Endodermal cell (in vitro differentiated cells): ENCODE data around the gene HOXC4. TPM values are rescaled to one million over a fixed set of nuclear protein-coding genes. Genes with fewer than 3 reads are reported as not detected.

Source experiments
- DNase-seq: peaks from one replicate; pipeline ENCODE4 v3.0.0-alpha.2; 2017
- H3K27ac ChIP-seq: 2 replicates; pipeline ENCODE4 v1.5.1; 2013; ENCODE audit warnings: mild to moderate bottlenecking, low read depth, low read length, moderate library complexity
- H3K27me3 ChIP-seq: 2 replicates; pipeline ENCODE4 v1.6.1; 2013; ENCODE audit warnings: mild to moderate bottlenecking, low read length, moderate library complexity; ENCODE audit not compliant: insufficient read depth, control insufficient read depth, poor library complexity, severe bottlenecking
- H3K36me3 ChIP-seq: 2 replicates; pipeline ENCODE4 v1.7.0; 2013; ENCODE audit warnings: mild to moderate bottlenecking, low read length, moderate library complexity; ENCODE audit not compliant: control insufficient read depth, insufficient read depth
- H3K4me1 ChIP-seq: one replicate; pipeline ENCODE4 v1.7.0; 2013; ENCODE audit warnings: low read length; ENCODE audit not compliant: control insufficient read depth, insufficient read depth
- H3K4me3 ChIP-seq: 2 replicates; pipeline ENCODE4 v1.5.1; 2013; ENCODE audit warnings: mild to moderate bottlenecking, low read length, moderate library complexity
- H3K9ac ChIP-seq: 2 replicates; pipeline ENCODE4 v1.6.1; 2013; ENCODE audit warnings: mild to moderate bottlenecking, low read length, moderate library complexity; ENCODE audit not compliant: poor library complexity, severe bottlenecking; ENCODE audit errors: extremely low read depth
- H3K9me3 ChIP-seq: 2 replicates; pipeline ENCODE4 v1.6.1; 2013; ENCODE audit warnings: mild to moderate bottlenecking, low read length, moderate library complexity; ENCODE audit not compliant: control insufficient read depth
- H3K27ac Mint-ChIP-seq: 2 replicates; pipeline ENCODE4 v1.8.0; 2020; ENCODE audit warnings: mixed read lengths
- H3K27me3 Mint-ChIP-seq: 2 replicates; pipeline ENCODE4 v1.8.0; 2021; ENCODE audit warnings: mild to moderate bottlenecking, mixed read lengths; ENCODE audit not compliant: insufficient read depth
- H3K36me3 Mint-ChIP-seq: 2 replicates; pipeline ENCODE4 v1.8.0; 2020; ENCODE audit warnings: low read depth, mixed read lengths
- H3K4me1 Mint-ChIP-seq: 2 replicates; pipeline ENCODE4 v1.8.0; 2020; ENCODE audit warnings: mixed read lengths
- H3K4me3 Mint-ChIP-seq: 2 replicates; pipeline ENCODE4 v1.8.0; 2020; ENCODE audit warnings: mild to moderate bottlenecking, moderate library complexity, mixed read lengths
- H3K9me3 Mint-ChIP-seq: 2 replicates; pipeline ENCODE4 v1.8.0; 2020; ENCODE audit warnings: mild to moderate bottlenecking, mixed read lengths
- CTCF ChIP-seq: fragments of 200-600 bp; sonication (generic); conservative IDR thresholded peaks from 2 replicates; pipeline ENCODE4 v1.5.0; 2021; ENCODE audit warnings: antibody characterized with exemption, mild to moderate bottlenecking
- WGBS, 2 experiments: methylation state at CpG; one replicate each; pipeline versions ENCODE4 v1.1.5 to v1.1.7; 2013; ENCODE audit warnings: missing lambda C conversion rate in 2 of 2, mixed read lengths in 1 of 2; ENCODE audit not compliant: insufficient coverage in 1 of 2, insufficient read length in 1 of 2; 5-methylcytosine and 5-hydroxymethylcytosine counted together
- total RNA-seq, 2 donors: library from RNA; stranded (reverse); fragmentation: NEBNext Ultra II Directional in 1 of 2; extraction: Animal tissue kit (Norgen Biotek cat#: 25700) in 1 of 2; gene quantifications; 2 replicates in 1 of 2; 3 replicates in 1 of 2; pipeline ENCODE4 v1.2.1, GENCODE V29; 2021

The HOXC4 gene
- total RNA-seq, 2 donors from 2014 or later = not detected

GRCh38 chr12:54019924-54020590 lies 33.6 kb upstream of the HOXC4 start:
- TF ChIP-seq CTCF = no peak
- no peaks in the 10 kb centered on the region for H3K9me3 Mint-ChIP-seq

GRCh38 chr12:54020591-54021405 lies 32.8 kb upstream of the HOXC4 start:
- H3K9me3 ChIP-seq = no peaks in the 10 kb centered on the region
- Mint-ChIP-seq H3K36me3 (no peaks in the 10 kb centered on the region), H3K4me3 (no peak overlapping the region), H3K9me3 (no peaks in the 10 kb centered on the region), H3K27ac (no peak overlapping the region), H3K27me3 (peaks cover 99% of the 10 kb centered on the region), H3K4me1 (peaks cover 15% of the 10 kb centered on the region)
- no peaks in the 10 kb centered on the region for H3K36me3 ChIP-seq
- no peak overlapping the region for H3K9ac ChIP-seq
- DNase-seq = peak; percentile 75
- TF ChIP-seq CTCF = no peak
- no peak overlapping the region for H3K4me3 ChIP-seq
- peaks cover 100% of the 10 kb centered on the region for H3K27me3 ChIP-seq
- WGBS, 2 experiments = 18 to 24% methylated on average over 17 to 23 of the region's 23 CpGs
- peak overlapping the region; percentile 5 for H3K27ac ChIP-seq
- H3K4me1 ChIP-seq = no peaks in the 10 kb centered on the region

More at GRCh38 chr12:54019924-54020590, 33.6 kb upstream of the HOXC4 start:
- no peaks in the 10 kb centered on the region for H3K36me3 Mint-ChIP-seq
- WGBS, 2 experiments = 5 to 17% methylated on average over 4 to 10 of the region's 10 CpGs
- H3K4me3 ChIP-seq = no peak overlapping the region
- H3K4me1 ChIP-seq = no peaks in the 10 kb centered on the region
- H3K27ac ChIP-seq = no peak overlapping the region
- H3K27me3 ChIP-seq = peaks cover 100% of the 10 kb centered on the region
- no peaks in the 10 kb centered on the region for H3K9me3 ChIP-seq
- no peak overlapping the region for H3K27ac Mint-ChIP-seq
- H3K9ac ChIP-seq = no peak overlapping the region
- no peak overlapping the region for H3K4me3 Mint-ChIP-seq
- peaks cover 99% of the 10 kb centered on the region for H3K27me3 Mint-ChIP-seq
- DNase-seq = peak; percentile 49
- H3K4me1 Mint-ChIP-seq = peaks cover 15% of the 10 kb centered on the region
- H3K36me3 ChIP-seq = no peaks in the 10 kb centered on the region

GRCh38 chr12:54021432-54022013 lies 32.1 kb upstream of the HOXC4 start:
- Mint-ChIP-seq H3K4me1 (peaks cover 15% of the 10 kb centered on the region), H3K27me3 (peaks cover 99% of the 10 kb centered on the region), H3K27ac (no peak overlapping the region), H3K9me3 (no peaks in the 10 kb centered on the region), H3K4me3 (no peak overlapping the region), H3K36me3 (no peaks in the 10 kb centered on the region)
- peak; percentile 94 for DNase-seq
- no peaks in the 10 kb centered on the region for H3K4me1 ChIP-seq
- WGBS, 2 experiments = 0 to 7% methylated on average over 2 to 16 of the region's 16 CpGs
- H3K9me3 ChIP-seq = no peaks in the 10 kb centered on the region
- H3K4me3 ChIP-seq = no peak overlapping the region
- H3K27me3 ChIP-seq = peaks cover 100% of the 10 kb centered on the region
- peak overlapping the region; percentile 5 for H3K27ac ChIP-seq
- H3K36me3 ChIP-seq = no peaks in the 10 kb centered on the region
- no peak overlapping the region for H3K9ac ChIP-seq
- peak; percentile 65 for TF ChIP-seq CTCF
